ENCODE results near the gene SEC16B.

GRCh38 chr1:178006043-178006442 lies 36.2 kb upstream of the SEC16B start:
- no peak for TF ChIP-seq POLR2AphosphoS5 (IDR thresholded peaks at IDR 0.05; ENCODE audit: insufficient read depth in 1 of 2, low read depth in 1 of 2)
- TF ChIP-seq CTCF (IDR thresholded peaks at IDR 0.05): no peak
- TF ChIP-seq POLR2A (IDR thresholded peaks at IDR 0.05): no peak
